Measurements from ENCODE around the gene BCAR1. TPM values are rescaled to one million over a fixed set of nuclear protein-coding genes. Genes with fewer than 3 reads are reported as not detected.

BCAR1 gene
- total RNA-seq, 1 experiment from 2014 or later = 9.2 TPM

DNA sequence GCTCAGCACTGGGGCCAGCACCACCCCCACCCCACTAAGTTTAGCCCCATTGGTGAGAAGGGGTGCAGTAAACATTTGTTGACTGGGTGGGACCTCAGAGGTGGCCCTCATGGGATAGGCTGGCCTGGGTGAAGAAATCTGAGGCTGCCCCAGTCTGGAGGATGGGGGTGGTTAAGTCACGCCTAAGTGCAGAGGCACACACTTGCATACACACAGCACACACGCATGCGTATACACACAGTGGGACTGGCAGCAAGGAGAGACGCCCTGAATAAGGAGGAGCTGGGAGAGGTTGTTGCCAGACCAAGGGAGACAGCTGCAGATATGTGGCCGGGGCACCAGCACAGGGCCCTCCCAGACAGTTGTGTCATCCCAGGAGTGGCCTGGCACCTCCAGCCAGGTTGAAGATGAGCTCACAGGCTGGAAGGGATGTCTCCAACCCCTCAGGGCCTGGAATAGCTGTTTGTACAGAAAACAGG lies 3.0 kb upstream of the BCAR1 start:
- no peak overlapping the region for H3K9ac ChIP-seq (ENCODE audit: low read length)
- H3K27me3 ChIP-seq (ENCODE audit: low read length) = no peaks in the 10 kb centered on the region

GRCh38 chr16:75252946-75253911 lies 1.8 kb upstream of the BCAR1 start:
- Histone ChIP-seq H3K36me3 (ENCODE audit: insufficient read depth, low read length) (no peaks in the 10 kb centered on the region), H3K79me2 (ENCODE audit: low read length) (peaks cover 27% of the 10 kb centered on the region), H4K20me1 (ENCODE audit: insufficient read depth, low read depth, low read length) (peaks cover 37% of the 10 kb centered on the region), H3K4me1 (ENCODE audit: low read length) (peaks cover 22% of the 10 kb centered on the region), H3K4me2 (ENCODE audit: low read depth, low read length, poor library complexity, severe bottlenecking) (no peak overlapping the region), H2AFZ (ENCODE audit: low read length) (no peak overlapping the region), H3K4me3 (ENCODE audit: low read length) (no peak overlapping the region), H3K9me3 (ENCODE audit: low read length) (no peaks in the 10 kb centered on the region), H3K27me3 (ENCODE audit: low read length) (no peaks in the 10 kb centered on the region), H3K9me2 (replicated peaks; ENCODE audit: insufficient read depth, low read length) (no peaks in the 10 kb centered on the region), H3K9ac (ENCODE audit: low read length) (no peak overlapping the region), H3K27ac (ENCODE audit: low read length) (no peak overlapping the region)
- DNase-seq = no peak

More for the DNA sequence above, 3.0 kb upstream of the BCAR1 start:
- peaks cover 15% of the 10 kb centered on the region for H3K79me2 ChIP-seq (ENCODE audit: low read length)
- no peak overlapping the region for H2AFZ ChIP-seq (ENCODE audit: low read length)
- no peak overlapping the region for H3K4me2 ChIP-seq (ENCODE audit: low read depth, low read length, poor library complexity, severe bottlenecking)
- H3K36me3 ChIP-seq (ENCODE audit: insufficient read depth, low read length) = no peaks in the 10 kb centered on the region
- no peaks in the 10 kb centered on the region for H3K9me2 ChIP-seq (replicated peaks; ENCODE audit: insufficient read depth, low read length)
- H4K20me1 ChIP-seq (ENCODE audit: insufficient read depth, low read depth, low read length) = peaks cover 42% of the 10 kb centered on the region
- peaks cover 22% of the 10 kb centered on the region for H3K4me1 ChIP-seq (ENCODE audit: low read length)
- H3K27ac ChIP-seq (ENCODE audit: low read length) = no peak overlapping the region
- DNase-seq = peak; percentile 54
- no peaks in the 10 kb centered on the region for H3K9me3 ChIP-seq (ENCODE audit: low read length)
- H3K4me3 ChIP-seq (ENCODE audit: low read length) = no peak overlapping the region

DNA sequence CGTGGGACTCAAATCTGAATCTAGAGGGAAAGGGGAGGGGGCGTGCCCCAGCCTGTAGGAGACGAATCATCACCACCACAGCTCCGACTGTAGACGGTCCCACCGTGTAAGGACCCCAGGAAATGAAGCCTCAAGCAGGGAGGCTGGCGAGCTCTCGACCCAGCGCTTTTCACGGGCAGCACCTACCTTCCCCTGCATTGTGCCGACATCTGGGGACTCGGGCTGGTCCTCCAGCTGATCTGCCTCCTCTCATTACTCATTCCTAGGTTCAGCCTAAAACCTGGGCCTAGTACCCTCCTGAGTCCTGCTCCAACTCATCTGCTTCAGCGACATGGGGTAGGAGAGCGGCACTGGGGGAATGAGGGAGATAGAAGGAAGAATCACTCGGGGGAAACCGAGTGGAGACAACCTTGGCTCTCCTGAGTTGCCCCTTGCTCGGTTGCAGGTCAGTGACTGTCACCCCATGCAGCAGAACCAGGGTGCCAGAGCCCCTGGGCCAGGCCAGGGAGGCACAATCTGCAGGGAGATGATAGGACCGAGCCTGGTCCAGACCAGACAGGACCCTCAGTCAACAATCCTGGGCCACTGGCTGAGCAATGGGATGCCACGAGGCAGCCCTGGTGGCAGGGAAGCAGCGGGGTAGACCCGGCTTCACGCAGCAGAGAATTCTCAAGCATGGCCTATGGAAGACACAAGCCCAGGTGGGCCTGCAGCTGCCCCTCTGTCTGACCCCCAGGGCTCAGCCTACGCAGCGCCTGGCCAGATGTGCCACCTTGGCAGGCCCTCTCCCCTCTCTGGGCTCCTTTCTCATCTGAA lies 833 bp upstream of the BCAR1 start:
- H3K9ac ChIP-seq (ENCODE audit: low read length) = peak overlapping the region; percentile 48
- no peak overlapping the region for H3K27ac ChIP-seq (ENCODE audit: low read length)
- no peaks in the 10 kb centered on the region for H3K27me3 ChIP-seq (ENCODE audit: low read length)
- no peaks in the 10 kb centered on the region for H3K9me2 ChIP-seq (replicated peaks; ENCODE audit: insufficient read depth, low read length)
- H3K79me2 ChIP-seq (ENCODE audit: low read length) = peaks cover 37% of the 10 kb centered on the region
- no peaks in the 10 kb centered on the region for H3K9me3 ChIP-seq (ENCODE audit: low read length)
- H4K20me1 ChIP-seq (ENCODE audit: insufficient read depth, low read depth, low read length) = peaks cover 37% of the 10 kb centered on the region
- DNase-seq = no peak
- H3K4me2 ChIP-seq (ENCODE audit: low read depth, low read length, poor library complexity, severe bottlenecking) = peak overlapping the region; percentile 31
- H3K4me3 ChIP-seq (ENCODE audit: low read length) = peak overlapping the region; percentile 28; the same call in 1 of the 2 replicates
- no peaks in the 10 kb centered on the region for H3K36me3 ChIP-seq (ENCODE audit: insufficient read depth, low read length)
- peaks cover 22% of the 10 kb centered on the region for H3K4me1 ChIP-seq (ENCODE audit: low read length)
- H2AFZ ChIP-seq (ENCODE audit: low read length) = no peak overlapping the region

DNA sequence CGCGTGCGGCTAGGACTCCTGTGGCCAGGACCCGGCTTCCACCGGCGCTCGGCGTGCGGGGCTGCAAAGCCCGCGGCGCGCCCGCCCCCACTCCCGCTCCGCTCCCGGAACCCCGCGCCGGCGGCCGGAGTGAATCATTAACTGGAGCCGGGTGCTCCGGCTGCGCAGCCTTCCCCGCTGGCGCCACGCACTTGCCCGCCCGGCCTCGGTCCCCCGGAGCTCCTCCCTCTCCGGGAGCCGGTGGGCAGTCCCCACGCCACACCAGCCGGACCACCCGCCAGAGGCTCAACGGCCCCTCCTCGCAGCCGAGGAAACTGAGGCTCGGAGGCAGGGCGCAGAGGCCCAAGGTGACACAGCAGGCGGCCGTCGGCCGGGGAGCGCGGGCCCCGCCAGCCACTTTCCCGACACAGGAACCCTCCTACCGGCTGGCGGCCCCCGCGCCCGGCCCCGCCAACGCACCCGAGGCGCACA lies 580 bp downstream of the BCAR1 start:
- Histone ChIP-seq H3K9me3 (ENCODE audit: low read length) (no peaks in the 10 kb centered on the region), H3K27ac (ENCODE audit: low read length) (no peak overlapping the region), H3K4me2 (ENCODE audit: low read depth, low read length, poor library complexity, severe bottlenecking) (peak overlapping the region; percentile 94), H4K20me1 (ENCODE audit: insufficient read depth, low read depth, low read length) (peaks cover 35% of the 10 kb centered on the region), H3K79me2 (ENCODE audit: low read length) (peaks cover 50% of the 10 kb centered on the region), H2AFZ (ENCODE audit: low read length) (peak overlapping the region; percentile 81; the same call in 1 of the 2 replicates), H3K27me3 (ENCODE audit: low read length) (no peaks in the 10 kb centered on the region), H3K4me3 (ENCODE audit: low read length) (peak overlapping the region; percentile 95), H3K36me3 (ENCODE audit: insufficient read depth, low read length) (no peaks in the 10 kb centered on the region), H3K9me2 (replicated peaks; ENCODE audit: insufficient read depth, low read length) (no peaks in the 10 kb centered on the region), H3K4me1 (ENCODE audit: low read length) (peaks cover 27% of the 10 kb centered on the region), H3K9ac (ENCODE audit: low read length) (peak overlapping the region; percentile 81)
- peak; percentile 58 for DNase-seq

- H3K36me3 ChIP-seq (ENCODE audit: insufficient read depth, low read length) = no peaks in the 10 kb centered on the region
Measured at GRCh38 chr16:75250089-75250808, 1.2 kb downstream of the BCAR1 start.

DNA sequence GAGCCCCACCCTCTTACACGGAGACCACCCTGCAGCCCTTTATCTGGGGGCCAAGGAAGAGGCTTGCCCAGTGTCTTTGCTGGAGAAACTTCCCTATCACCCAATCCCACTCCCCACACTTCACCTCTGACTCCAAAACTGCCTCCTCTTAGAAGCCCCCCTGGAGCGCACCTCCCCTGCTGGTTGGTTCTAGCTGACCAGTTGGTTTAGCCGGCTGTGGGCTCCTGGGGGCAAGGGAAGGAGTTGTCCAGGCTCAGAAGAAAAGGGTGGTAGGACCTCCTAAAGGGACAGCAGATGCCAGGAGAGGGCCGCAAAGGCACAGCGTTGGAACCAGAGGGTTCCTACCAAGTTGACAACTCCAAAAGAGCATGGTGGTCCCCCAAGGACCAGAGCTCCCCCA lies 2.0 kb downstream of the BCAR1 start:
- Histone ChIP-seq H3K9me2 (replicated peaks; ENCODE audit: insufficient read depth, low read length) (no peaks in the 10 kb centered on the region), H3K9me3 (ENCODE audit: low read length) (no peaks in the 10 kb centered on the region), H3K9ac (ENCODE audit: low read length) (peak overlapping the region; percentile 81; the same call in 1 of the 2 replicates), H4K20me1 (ENCODE audit: insufficient read depth, low read depth, low read length) (peaks cover 29% of the 10 kb centered on the region; the same call in 1 of the 2 replicates), H2AFZ (ENCODE audit: low read length) (no peak overlapping the region), H3K27me3 (ENCODE audit: low read length) (no peaks in the 10 kb centered on the region), H3K4me2 (ENCODE audit: low read depth, low read length, poor library complexity, severe bottlenecking) (peak overlapping the region; percentile 94), H3K36me3 (ENCODE audit: insufficient read depth, low read length) (no peaks in the 10 kb centered on the region), H3K4me3 (ENCODE audit: low read length) (peak overlapping the region; percentile 95; the same call in 1 of the 2 replicates), H3K27ac (ENCODE audit: low read length) (no peak overlapping the region), H3K4me1 (ENCODE audit: low read length) (peaks cover 38% of the 10 kb centered on the region), H3K79me2 (ENCODE audit: low read length) (peaks cover 62% of the 10 kb centered on the region)
- DNase-seq = no peak

More at GRCh38 chr16:75250089-75250808, 1.2 kb downstream of the BCAR1 start:
- no peaks in the 10 kb centered on the region for H3K27me3 ChIP-seq (ENCODE audit: low read length)
- peak overlapping the region; percentile 81 for H3K9ac ChIP-seq (ENCODE audit: low read length)
- no peaks in the 10 kb centered on the region for H3K9me3 ChIP-seq (ENCODE audit: low read length)
- H3K4me2 ChIP-seq (ENCODE audit: low read depth, low read length, poor library complexity, severe bottlenecking) = peak overlapping the region; percentile 94
- no peaks in the 10 kb centered on the region for H3K9me2 ChIP-seq (replicated peaks; ENCODE audit: insufficient read depth, low read length)
- peak overlapping the region; percentile 95 for H3K4me3 ChIP-seq (ENCODE audit: low read length)
- H4K20me1 ChIP-seq (ENCODE audit: insufficient read depth, low read depth, low read length) = peaks cover 34% of the 10 kb centered on the region
- peaks cover 55% of the 10 kb centered on the region for H3K79me2 ChIP-seq (ENCODE audit: low read length)
- DNase-seq = no peak
- no peak overlapping the region for H2AFZ ChIP-seq (ENCODE audit: low read length)
- peaks cover 32% of the 10 kb centered on the region for H3K4me1 ChIP-seq (ENCODE audit: low read length)
- no peak overlapping the region for H3K27ac ChIP-seq (ENCODE audit: low read length)

- peaks cover 39% of the 10 kb centered on the region for H3K4me1 ChIP-seq (ENCODE audit: low read length)
- H3K27me3 ChIP-seq (ENCODE audit: low read length) = no peaks in the 10 kb centered on the region
- H3K4me3 ChIP-seq (ENCODE audit: low read length) = no peak overlapping the region
- H3K9me2 ChIP-seq (replicated peaks; ENCODE audit: insufficient read depth, low read length) = no peaks in the 10 kb centered on the region
- no peak for DNase-seq
- peaks cover 67% of the 10 kb centered on the region for H3K79me2 ChIP-seq (ENCODE audit: low read length)
- H3K36me3 ChIP-seq (ENCODE audit: insufficient read depth, low read length) = no peaks in the 10 kb centered on the region
- H3K9me3 ChIP-seq (ENCODE audit: low read length) = no peaks in the 10 kb centered on the region
- H3K4me2 ChIP-seq (ENCODE audit: low read depth, low read length, poor library complexity, severe bottlenecking) = no peak overlapping the region
- H4K20me1 ChIP-seq (ENCODE audit: insufficient read depth, low read depth, low read length) = peaks cover 29% of the 10 kb centered on the region; the same call in 1 of the 2 replicates
- no peak overlapping the region for H2AFZ ChIP-seq (ENCODE audit: low read length)
- H3K9ac ChIP-seq (ENCODE audit: low read length) = no peak overlapping the region
- no peak overlapping the region for H3K27ac ChIP-seq (ENCODE audit: low read length)
Measured at GRCh38 chr16:75248536-75249380, 2.7 kb downstream of the BCAR1 start.

All from Karpas-422 (cell line).